NCI-H1105 treated with DMSO at 0.1 percent for 48 hours (cell line): ENCODE results near the gene CYP3A4.
"Not testable (repeated sequence)": the region's sequence is repeated elsewhere in the genome, so short reads cannot be mapped to it uniquely, and the experiment has no call there.

Experiments used
- DNase-seq: peaks from one replicate; lab custom pipeline; 2025; lab: John Stamatoyannopoulos, UW

Gene CYP3A4

DNA sequence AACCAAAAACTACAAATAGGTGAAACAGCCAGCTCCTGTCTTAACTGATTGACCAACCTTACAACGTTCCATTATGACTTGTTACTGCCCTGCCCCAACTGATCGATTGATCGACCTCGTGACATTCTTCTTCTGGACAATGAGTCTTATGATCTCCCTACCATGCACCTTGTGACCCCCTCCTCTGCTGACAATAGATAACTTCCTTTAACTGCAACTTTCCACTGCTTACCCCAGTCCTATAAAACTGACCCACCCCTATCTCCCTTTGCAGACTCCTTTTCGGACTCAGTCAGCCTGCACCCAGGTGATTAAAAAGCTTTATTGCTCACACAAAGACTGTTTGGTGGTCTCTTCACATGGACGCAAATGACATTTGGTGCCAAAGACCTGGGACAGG, 60.8 kb downstream of the CYP3A4 start:
- not testable (repeated sequence) for DNase-seq

DNA sequence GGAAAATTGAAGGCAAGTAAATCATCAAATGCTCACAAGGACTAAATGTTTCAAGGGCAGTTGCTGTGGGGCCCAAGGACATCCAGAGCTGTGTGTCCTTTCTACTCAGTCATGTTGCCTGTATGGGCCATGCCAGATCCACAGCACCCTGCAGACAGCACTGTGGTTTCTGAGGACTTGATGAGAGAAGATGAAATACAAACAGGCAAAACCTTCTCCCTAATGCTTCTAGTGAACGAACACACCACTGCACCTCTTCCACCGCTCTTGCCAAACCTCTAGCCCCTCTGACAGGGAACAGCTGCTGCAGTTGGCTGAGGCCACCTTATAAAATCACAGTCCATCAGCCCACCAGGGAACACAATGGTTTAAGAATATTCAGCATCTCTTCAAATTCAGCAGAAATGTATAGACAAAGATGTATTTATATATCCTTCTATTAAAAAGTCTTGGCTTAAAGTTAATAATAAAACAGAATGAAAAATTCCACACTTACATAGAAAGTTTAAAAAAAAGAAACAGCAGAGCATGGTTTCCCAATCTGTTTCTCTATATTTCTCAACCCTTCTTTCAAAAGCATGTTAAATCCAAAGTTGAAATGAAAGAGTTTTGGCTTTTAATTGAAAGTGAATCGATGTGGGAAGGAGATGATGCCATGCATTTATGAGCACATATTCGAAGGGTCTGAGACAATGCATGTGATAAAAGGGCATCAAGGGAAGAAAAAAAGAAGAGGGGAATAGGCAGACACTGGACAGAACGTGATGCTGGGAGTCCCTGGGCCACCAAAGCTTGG, 63.0 kb downstream of the CYP3A4 start:
- no peak for DNase-seq

DNA sequence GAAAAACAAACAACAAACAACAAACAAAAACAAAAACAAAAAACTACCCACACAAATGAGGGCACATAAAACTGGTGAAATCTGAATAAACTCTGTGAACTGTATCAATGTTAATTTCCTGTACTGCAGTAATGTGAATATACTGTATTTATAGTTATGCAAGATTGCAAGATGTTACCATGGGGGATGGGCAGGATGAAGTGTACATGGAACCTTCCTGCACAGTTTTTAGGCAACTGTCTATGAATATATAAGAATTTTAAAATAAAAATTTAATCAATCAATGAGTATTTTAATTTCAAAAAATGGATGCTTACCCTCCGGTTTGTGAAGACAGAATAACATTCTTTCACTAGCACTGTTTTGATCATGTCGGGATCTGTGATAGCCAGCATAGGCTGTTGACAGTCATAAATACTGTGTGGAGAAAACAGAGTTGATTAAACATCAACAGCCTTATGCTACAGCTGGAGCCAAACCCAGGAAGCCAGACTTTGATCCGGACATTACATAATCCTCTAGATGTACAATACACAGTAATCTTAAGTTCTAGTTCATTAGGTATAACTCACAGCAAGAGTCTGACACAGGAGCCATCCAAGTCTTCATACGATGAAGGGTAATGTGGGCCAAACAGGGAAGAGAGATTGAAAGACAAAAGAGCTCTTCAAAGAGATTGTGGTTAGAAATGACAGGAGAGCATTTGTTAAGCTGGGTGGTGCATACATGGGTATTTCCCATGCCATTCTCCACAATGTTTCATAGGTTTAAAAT, 63.8 kb downstream of the CYP3A4 start:
- no peak for DNase-seq

DNA sequence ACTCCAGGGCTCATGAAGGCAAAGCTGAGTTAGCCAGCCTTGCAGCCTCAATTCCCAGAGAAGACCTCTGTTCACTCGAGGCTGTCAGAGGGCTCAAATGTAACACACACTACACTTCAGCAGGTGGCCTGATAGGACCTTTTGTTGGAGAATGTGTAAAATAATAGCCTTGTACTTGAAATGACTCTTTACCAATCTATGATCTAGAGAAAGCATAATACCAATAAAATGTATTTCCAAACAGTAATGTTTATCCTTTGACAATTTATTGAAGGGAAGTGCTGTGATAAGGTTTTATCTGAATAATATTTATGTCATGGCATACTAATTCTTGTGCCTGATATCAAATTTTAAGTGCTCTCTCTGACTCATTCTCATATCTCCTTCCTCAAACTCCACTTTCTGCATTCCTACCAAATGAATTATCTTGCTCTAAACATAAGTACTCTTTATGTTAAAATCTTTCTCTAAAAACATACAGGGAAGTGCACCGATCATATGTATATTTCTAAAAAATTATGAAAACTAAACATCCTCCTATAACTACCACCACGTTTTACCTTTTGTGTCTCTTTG, 69.9 kb downstream of the CYP3A4 start:
- no peak for DNase-seq

DNA sequence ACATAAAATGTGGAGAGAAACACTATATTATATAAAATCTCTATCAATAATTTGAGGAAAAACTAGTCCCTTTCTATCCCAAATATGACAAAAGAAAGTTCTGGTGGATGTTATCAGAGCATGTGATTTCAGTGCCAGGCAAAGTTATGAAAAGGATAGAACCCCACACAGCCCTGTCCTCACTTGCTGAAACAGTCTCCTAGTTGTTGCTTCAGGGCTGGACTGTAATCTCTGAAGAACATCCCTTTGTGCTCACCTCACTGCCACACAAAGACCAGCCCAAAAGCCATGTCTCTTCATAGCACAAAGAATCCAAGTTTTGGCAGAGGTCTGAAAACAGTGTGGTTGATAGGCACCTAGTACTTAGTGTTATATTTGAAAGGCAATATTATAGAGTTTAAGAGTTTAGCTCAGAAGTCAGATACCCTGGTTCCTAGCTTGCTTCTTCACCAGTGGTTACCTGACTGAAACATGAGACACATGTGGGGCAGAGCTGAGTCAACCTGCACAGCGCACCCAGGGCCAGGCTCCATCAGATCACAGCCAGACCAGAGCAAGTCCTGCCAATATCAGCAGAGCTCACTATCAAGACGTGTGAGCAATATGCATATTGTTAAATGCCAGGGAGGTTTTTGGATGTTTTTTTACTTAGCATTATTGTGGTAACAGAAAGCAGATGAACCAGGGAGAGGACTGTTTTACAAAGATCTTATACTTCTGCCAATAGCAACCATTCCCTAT, 74.0 kb downstream of the CYP3A4 start:
- no peak for DNase-seq

DNA sequence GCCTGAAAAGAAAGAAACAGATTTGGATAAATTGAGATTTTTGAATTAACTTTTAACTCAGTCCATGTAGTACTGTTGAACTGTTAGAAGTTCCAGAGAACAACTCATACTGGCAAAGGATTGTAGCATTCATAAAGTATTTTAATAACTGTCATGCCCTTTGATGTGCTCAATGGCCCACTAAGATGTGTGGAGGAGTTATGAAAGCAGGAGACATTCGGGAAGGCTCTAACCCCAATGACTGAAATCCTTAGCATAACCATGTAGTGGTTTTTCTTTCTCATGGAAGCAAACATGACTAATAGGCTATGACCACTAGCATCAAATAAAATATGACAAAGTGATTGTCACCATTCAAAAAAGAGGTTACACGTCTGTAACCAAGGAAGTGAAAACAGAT, 74.7 kb downstream of the CYP3A4 start:
- DNase-seq: no peak

DNA sequence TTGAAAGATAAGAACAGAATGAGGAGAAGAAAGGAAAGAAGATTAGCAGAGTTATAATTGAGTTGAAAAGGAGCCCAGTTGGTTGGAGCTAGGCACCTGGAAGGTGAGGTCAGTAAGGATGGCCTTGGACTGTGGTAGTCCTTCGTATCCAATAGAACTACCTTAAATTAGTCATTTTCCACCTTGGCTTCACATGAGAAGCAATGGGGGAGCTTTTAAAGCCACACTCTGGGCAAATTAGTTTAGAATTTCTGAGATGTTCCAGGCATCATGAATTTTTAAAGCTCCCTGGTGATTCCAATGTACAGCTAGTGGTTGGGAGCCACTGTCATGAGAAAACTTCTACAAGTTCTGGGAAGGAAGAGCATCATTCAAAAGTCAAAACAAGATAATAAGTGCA, 76.9 kb downstream of the CYP3A4 start:
- DNase-seq: no peak
